ENCODE results near the gene ACADM. TPM values are rescaled to one million over a fixed set of nuclear protein-coding genes. Genes with fewer than 3 reads are reported as not detected.

The ACADM gene
- total and polyA plus RNA-seq, 2 of the 13 experiments (the other 11 are each of a cell fraction or from before 2014, with no cell fraction given): 43.7 to 92.2 TPM

DNA sequence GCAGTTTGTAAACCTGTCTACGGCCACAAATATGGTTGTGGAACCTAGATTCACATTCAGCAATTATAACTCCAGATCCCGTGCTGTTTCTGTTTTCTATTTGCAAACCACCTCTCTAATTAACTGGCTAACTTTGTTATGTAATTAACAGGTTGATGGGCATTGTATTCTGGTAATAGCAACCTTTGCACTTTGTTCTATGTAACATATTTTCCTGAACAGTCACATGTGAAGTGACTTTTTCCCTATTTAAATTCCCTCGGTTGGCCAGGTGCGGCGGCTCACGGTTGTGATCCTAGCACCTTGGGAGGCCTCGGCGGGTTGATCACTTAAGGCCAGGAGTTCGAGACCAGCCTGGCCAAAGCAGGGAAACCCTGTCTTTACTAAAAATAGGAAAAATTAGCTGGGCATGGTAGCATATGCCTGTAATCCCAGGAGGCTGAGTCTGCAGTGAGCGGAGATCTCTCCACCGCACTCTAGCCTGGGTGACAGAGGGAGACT, 1.4 kb downstream of the ACADM start (continued):
- TF ChIP-seq, protein P1, sequence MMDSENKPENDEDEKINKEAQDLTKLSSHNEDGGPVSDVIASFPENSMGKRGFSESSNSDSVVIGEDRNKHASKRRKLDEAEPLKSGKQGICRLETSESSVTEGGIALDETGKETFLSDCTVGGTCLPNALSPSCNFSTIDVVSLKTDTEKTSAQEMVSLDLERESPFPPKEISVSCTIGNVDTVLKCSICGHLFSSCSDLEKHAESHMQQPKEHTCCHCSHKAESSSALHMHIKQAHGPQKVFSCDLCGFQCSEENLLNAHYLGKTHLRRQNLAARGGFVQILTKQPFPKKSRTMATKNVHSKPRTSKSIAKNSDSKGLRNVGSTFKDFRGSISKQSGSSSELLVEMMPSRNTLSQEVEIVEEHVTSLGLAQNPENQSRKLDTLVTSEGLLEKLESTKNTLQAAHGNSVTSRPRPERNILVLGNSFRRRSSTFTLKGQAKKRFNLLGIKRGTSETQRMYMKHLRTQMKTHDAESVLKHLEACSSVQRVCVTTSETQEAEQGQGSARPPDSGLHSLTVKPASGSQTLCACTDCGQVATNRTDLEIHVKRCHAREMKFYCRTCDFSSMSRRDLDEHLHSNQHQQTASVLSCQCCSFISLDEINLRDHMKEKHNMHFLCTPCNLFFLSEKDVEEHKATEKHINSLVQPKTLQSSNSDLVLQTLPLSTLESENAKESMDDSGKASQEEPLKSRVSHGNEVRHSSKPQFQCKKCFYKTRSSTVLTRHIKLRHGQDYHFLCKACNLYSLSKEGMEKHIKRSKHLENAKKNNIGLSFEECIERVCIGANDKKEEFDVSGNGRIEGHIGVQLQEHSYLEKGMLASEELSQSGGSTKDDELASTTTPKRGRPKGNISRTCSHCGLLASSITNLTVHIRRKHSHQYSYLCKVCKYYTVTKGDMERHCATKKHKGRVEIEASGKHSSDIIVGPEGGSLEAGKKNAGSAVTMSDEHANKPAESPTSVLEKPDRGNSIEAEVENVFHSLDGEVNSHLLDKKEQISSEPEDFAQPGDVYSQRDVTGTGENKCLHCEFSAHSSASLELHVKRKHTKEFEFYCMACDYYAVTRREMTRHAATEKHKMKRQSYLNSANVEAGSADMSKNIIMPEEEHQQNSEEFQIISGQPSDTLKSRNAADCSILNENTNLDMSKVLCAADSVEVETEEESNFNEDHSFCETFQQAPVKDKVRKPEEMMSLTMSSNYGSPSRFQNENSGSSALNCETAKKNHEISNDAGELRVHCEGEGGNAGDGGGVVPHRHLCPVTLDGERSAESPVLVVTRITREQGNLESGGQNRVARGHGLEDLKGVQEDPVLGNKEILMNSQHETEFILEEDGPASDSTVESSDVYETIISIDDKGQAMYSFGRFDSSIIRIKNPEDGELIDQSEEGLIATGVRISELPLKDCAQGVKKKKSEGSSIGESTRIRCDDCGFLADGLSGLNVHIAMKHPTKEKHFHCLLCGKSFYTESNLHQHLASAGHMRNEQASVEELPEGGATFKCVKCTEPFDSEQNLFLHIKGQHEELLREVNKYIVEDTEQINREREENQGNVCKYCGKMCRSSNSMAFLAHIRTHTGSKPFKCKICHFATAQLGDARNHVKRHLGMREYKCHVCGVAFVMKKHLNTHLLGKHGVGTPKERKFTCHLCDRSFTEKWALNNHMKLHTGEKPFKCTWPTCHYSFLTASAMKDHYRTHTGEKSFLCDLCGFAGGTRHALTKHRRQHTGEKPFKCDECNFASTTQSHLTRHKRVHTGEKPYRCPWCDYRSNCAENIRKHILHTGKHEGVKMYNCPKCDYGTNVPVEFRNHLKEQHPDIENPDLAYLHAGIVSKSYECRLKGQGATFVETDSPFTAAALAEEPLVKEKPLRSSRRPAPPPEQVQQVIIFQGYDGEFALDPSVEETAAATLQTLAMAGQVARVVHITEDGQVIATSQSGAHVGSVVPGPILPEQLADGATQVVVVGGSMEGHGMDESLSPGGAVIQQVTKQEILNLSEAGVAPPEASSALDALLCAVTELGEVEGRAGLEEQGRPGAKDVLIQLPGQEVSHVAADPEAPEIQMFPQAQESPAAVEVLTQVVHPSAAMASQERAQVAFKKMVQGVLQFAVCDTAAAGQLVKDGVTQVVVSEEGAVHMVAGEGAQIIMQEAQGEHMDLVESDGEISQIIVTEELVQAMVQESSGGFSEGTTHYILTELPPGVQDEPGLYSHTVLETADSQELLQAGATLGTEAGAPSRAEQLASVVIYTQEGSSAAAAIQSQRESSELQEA (CRISPR knock-in tag; IDR thresholded peaks at IDR 0.05; ENCODE audit: not compliant biosample characterization): no peak
- no peak for TF ChIP-seq CBX2 (IDR thresholded peaks at IDR 0.05; ENCODE audit: low read depth, low read length)
- no peak for TF ChIP-seq CBX2 (CRISPR knock-in tag; IDR thresholded peaks at IDR 0.05; ENCODE audit: low read depth)
- TF ChIP-seq SUZ12 (IDR thresholded peaks at IDR 0.05; ENCODE audit: low read depth, low read length): no peak
- no peak for TF ChIP-seq EZH2 (conservative IDR thresholded peaks at IDR 0.05; ENCODE audit: low read depth, low read length)
- TF ChIP-seq, protein P2, sequence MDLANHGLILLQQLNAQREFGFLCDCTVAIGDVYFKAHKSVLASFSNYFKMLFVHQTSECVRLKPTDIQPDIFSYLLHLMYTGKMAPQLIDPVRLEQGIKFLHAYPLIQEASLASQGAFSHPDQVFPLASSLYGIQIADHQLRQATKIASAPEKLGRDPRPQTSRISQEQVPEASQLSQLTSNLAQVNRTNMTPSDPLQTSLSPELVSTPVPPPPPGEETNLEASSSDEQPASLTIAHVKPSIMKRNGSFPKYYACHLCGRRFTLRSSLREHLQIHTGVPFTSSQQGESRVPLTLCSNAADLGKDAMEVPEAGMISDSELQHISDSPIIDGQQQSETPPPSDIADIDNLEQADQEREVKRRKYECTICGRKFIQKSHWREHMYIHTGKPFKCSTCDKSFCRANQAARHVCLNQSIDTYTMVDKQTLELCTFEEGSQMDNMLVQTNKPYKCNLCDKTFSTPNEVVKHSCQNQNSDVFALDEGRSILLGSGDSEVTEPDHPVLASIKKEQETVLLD (CRISPR knock-in tag; IDR thresholded peaks at IDR 0.05; ENCODE audit: low read depth): no peak
- TF ChIP-seq, protein P3, sequence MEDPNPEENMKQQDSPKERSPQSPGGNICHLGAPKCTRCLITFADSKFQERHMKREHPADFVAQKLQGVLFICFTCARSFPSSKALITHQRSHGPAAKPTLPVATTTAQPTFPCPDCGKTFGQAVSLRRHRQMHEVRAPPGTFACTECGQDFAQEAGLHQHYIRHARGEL (CRISPR knock-in tag; IDR thresholded peaks at IDR 0.05): no peak
- no peak for TF ChIP-seq ZNF780A (CRISPR knock-in tag; IDR thresholded peaks at IDR 0.05)
- no peak for TF ChIP-seq ZNF558 (CRISPR knock-in tag; IDR thresholded peaks at IDR 0.05; ENCODE audit: borderline replicate concordance)
- TF ChIP-seq MED8 (CRISPR knock-in tag; IDR thresholded peaks at IDR 0.05; ENCODE audit: insufficient replicate concordance): no peak
- peak; percentile 62 for TF ChIP-seq PHF5A (CRISPR knock-in tag; IDR thresholded peaks at IDR 0.05; ENCODE audit: low read depth, unreplicated experiment)
- no peak for TF ChIP-seq ZNF557 (CRISPR knock-in tag; IDR thresholded peaks at IDR 0.05)
- TF ChIP-seq PPARG (CRISPR knock-in tag; conservative IDR thresholded peaks at IDR 0.05): peak; percentile 99
- peak; percentile 65 for TF ChIP-seq SALL1 (CRISPR knock-in tag; IDR thresholded peaks at IDR 0.05)
- TF ChIP-seq HMGA1 (CRISPR knock-in tag; conservative IDR thresholded peaks at IDR 0.05): no peak
- no peak for TF ChIP-seq ZNF776 (CRISPR knock-in tag; IDR thresholded peaks at IDR 0.05)
- no peak for TF ChIP-seq ZNF34 (CRISPR knock-in tag; IDR thresholded peaks at IDR 0.05; ENCODE audit: borderline replicate concordance)
